GF-D8 (cell line): Measurements from ENCODE around the gene SLC49A4.

Source experiments
- DNase-seq: peaks from one replicate; lab custom pipeline; 2025; lab: John Stamatoyannopoulos, UW

SLC49A4 gene

DNA sequence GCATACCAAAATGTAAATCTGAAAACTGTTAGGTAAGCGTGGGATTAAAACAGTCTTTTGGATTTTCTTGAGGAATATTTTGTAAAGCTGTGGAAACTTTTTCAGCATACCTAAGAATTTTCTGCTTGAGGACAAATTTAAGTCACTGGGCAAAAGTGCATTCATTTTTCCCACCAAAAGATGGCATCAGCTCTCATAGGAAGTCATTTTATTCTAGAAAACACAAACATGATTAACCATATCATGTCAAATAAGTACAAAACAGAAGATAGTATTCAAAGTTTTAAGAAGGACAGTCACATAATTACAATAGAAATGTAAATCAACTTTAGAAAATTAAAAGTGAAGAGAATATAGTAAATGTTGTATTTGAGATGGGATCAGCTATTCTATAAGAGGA lies 63.5 kb downstream of the SLC49A4 start:
- DNase-seq: no peak

DNA sequence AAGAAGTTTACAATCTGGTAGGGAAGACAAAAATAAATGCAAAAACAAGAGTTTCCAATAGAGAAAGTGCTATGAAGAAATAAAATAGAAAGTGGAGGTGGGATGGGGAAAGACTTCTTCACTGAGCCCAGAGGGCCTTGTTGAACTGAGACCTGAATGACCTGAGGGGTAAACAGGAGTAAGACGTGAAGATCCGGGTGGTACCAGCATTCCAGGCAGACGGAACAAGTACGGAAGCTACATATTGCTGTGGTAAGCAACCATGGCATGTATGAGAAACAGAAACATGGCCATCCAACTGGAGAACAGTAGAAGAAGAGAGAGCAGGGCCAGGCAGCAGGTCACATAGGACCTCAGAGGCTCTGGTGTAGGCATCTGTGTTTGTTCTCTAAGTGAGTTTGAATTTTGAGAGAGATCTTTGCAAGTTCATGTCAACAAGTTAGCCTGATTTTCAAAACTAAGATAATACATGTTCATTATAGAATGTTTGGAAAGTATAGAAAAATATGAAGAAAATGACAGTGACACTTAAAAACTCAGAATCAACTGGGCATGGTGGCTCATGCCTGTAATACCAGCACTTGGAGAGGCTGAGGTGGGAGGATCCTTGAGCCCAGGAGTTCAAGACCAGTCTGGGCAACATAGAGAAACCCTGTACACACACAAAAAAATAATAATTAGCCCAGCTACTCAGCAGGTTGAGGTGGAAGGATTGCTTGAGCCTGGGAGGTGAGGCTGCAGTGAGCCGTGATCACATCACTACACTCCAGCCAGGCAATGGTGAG lies 64.3 kb downstream of the SLC49A4 start:
- no peak for DNase-seq

DNA sequence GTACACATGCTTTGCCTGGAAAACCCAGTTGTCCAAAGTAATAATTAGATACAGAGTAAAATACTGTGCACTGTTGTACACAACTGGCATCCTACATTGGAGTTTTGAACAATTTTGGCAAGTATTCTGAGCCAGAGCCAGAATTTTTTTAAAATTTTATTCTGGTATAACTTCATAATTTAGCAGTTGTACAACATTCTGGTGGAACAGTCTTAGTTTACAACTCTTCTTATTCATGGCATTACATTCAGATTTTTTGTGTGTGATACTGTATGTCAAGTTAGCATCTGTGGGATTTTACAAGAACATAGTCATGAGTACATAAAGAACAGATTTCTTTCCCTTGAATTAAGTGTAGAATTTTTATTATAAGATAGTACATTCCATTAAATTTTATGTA lies 67.5 kb downstream of the SLC49A4 start:
- no peak for DNase-seq

DNA sequence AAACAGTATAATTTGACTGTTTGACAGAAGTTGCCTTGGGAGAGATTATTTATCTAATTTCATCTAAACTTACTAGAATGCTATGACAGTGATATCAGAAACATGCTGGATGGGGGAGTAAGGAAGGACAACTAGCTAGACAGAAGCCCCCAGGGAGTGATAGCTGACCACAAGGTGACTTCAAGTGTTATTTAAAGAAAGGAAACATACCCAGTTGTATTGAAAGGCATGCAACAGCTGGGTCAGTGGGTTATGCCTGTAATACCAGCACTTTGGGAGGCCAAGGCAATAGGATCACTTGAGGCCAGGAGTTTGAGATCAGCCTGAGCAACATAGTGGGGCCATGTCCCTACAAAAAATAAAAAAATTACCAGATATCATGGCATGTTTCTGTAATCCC lies 69.6 kb downstream of the SLC49A4 start:
- no peak for DNase-seq

DNA sequence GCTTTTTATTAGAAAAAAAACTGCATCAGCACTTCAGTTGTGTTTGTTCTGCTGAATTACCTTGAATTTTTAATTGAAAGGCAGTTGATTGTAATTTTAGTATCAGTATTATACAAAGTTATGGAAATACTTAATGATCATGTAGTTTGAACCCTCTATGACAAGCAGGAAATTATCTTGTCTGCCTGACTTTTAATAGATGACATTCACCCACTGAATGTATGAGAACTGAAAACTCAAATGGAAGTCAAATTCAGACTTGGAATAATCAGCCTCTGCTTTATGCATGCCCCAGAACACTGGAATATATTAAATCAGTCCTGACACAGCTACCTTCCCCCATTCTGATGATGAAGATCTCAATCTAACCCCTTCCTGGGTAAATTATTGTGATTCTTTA lies 73.5 kb downstream of the SLC49A4 start:
- DNase-seq: no peak

DNA sequence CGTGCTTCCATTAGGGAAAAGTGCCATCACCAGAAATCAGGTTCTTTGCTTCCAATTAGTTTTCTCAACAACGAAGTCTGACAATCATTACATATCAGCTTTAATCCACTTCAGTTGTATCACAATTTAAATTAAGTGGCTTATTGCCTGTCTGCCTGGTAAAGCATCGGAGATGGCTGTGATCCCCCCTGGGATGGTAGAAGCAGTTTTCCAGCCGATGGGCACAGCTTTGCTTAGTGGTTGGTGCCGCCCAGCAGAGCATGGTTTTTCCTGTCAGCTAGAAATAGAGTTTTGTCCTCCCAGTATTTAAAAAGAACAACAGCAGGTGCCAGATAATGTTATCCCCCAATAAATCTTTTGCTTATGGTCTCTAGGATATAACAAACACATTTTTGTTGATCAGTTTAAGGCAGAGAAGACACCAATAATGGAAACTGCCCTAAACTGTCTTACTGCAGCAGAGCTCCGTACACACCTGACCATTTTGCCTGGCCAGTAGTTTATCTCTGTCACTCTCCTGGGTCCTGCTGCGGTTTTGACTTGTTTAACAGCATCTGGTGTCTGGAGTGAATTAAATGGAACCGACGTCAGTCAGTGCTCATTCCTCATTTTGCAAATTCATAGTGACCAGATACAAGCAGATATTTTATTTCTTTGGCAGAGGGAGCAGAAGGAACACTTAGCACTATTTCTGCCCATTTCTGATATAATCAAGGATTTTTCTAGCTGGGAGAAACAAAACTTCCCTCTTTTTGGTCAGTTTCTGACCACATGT lies 79.1 kb downstream of the SLC49A4 start:
- no peak for DNase-seq

DNA sequence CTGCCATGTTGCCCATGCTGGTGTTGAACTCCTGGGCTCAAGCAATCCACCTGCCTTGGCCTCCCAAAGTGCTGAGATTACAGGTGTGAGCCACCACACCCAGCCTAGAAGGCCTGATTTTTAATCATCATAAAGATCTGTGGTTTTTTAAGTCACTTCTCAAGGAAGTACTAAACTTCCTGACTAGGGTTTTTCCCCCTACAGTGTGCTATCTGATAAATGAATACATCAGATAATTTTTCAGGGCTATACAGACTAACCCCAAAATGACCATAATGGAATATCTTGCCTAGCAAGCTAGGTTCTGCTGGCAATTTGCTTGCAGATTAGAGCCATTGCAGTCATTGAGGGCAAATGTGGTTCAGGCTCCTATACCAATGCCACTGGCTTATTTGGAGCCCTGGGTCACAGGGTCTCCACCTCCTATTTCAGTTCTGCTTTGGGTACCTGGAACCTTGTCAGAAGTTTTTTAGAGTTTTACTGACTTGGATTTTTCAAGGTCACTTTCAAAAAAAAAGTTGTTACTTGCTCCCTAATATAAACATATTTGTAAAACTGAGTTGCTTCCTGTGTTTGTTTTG lies 80.8 kb downstream of the SLC49A4 start:
- DNase-seq: no peak

DNA sequence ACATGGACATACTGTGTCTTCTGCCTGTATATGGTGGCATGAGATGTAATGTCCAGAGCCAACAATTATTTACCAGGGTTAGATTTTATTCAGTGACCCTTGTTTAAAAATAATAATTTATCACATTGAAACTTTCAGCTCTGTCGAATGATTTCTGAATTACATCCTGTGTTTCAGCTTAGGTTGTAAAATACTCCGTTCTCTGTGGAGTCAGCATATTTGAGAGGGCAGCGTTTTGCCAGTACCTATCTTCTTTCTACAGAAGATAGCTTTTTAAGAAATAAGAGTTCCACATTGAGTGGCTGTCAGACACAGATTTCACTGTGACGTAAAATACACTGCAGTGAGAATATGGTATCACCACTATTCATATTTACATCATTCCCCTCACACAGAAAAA lies 85.3 kb downstream of the SLC49A4 start:
- no peak for DNase-seq

DNA sequence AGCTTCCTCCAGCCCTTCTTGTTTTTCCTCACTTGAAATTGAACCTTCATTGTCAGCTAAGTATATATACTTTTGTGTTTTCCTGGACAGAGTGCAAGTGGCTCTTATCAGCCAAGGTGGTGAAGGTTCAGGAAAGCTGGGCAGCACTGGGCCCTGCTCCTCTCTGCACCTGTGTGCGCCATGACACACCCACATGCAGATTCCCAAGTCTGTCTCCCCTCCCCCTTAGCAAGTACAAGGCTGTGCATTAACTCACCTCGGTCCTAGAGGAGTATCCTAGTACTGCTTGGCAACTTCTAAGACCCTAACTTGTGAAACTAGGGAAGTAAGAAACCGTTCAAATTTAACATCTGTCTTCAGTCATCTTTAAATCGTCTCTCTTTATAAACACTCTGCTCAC lies 85.8 kb downstream of the SLC49A4 start:
- no peak for DNase-seq

DNA sequence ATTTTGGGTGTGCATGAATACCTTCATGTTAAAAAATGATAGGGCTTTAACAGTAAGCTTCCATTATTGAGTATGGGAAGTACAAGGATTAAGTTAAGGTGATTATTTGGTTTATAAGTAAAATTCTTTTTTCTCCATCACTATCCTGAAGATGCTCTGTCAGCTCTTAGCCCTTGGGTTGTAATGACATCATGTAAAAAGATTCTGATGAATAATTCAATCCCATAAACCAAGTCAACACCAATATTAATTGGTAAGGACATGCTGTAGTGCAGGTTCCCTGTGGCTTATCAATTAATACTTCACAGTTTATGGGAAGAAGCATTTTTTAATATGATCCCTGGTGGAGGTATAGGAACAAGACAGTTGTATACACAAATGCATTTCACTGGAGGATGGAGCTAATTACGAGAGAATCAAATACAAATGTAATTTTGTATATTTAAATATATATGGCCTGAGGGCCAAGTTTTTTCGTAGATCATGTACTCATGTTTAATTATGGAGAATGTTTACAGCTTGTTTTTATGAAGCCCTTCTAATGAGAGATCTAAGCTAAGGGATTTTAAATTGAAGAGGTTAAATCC lies 87.6 kb downstream of the SLC49A4 start:
- DNase-seq: no peak

DNA sequence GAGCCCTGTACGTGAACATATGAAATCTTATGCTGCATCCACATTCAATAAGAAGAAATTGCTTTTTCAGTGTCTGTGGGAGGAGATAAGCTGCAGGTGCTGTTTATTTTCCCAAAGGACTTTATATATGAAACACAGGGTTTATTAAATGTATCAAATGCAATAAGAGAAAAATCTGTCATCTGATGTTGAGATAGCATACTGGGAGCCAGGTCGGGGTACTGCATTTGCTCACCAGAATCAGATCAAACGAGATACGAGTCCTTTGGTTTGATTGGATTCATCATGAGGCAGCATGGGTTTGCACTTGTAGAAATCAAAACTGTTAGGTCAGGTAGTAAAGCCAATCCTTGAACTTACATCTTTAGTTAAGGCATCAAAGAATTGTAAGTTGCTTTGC lies 91.4 kb downstream of the SLC49A4 start:
- DNase-seq: no peak

DNA sequence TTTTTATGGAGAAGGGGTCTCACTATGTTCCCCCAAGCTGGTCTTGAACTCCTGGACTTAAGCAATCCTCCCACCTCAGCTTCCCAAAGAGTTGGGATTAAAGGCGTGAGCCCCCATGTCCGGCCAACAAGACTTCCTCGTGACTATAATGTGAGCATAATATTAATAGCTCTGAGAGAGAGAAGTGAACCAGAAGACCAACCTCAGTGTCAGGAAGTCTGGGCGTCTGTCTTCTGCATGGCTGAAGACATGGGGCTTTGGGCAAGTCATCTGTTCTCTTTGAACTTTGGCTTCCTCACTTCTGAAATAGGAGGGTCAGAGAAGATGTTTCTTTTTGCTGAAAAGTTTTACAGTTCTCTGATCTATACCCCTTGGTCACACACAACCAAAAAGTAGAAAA lies 92.1 kb downstream of the SLC49A4 start:
- DNase-seq: no peak

DNA sequence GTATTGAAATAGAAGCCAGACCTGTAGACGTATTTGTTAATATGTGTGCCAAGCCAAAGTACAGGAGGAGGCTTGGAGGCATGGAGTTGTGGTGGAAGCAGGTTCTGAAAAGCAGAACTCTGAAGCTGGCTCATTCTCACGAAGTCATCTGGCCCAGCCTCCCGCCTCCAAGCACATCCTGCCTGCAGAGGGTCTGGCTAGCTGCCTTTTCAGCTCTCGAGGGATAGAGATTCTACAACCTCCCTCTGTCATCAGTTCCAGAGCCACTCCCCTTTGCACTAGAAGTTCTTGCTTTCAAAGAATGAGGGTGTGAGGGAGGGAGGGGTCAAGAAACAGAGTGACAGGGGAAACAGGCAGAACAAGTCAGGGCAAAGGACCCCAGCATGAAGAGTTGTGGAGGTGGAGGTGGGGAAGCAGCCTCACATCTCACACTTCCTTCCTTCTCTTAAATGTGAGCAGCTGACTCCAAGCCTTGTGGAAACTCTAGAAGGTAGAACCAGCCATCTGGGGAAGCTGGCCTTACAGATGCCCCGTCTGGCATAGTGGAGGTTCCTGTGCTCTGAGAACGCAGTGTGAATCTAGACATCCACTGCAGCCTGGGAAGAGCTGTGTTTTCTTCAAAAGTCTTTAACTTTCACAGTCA lies 95.3 kb downstream of the SLC49A4 start:
- no peak for DNase-seq

DNA sequence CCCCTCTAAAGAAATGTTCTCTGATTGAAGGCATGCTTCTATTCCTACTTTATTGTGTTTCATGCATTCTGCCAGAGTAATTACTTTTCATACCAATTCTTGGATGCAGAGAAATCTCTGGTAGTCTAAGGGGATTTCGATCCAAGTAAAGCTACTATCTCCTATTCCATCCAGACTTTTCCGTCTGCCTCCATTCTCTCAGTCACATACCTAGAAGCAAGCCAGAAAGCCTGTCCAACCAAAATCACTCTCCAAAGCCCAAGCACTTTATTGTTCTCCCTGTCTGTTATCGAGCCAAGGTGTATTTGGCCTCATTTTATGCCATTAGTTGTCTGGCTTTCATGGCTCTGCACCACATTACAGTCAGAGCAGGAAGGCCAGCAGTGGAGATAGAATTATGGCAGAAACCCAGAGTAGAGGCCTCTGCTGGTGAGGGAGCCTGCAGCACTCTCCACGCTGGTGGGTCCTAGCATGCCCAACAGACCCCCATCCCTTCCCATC lies 95.9 kb downstream of the SLC49A4 start:
- DNase-seq: no peak

DNA sequence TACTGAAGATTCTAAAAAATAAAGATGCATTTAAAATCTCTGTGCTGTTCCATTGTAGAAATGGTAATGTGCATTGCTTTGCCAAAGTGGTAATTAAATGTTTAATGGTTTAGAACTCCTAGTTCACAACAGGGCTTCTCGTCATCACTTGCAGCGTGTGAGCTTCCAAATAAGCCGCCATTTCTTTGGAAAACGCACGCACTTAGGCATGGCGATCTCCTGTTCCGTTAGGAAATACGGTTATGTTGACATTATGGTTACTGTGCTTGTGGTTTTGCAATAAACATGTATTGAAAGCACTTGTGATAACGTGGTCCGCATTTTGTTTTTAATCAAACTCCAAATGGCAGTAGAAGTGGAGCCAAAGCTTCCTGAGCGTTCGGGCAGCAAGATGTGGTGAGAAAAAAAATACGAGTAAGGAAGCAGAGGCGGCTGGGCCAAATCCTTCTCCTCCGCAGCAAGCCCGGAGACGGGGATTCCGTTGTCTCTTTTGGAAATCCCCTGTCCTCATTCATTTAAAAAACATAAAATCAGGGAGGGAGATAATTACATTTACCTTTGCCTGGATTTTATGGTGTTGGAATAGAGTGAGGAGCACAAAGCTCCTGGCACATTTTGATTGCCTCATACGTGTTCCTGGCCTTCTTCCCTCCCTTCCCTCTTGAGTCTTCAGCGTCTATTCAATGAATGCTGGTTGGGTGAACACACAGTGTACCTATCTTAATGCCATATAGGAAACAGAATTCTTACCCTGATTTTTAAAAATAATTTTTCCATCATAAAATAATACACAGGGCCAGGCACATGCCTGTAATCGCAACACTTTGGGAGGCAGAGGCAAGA lies 97.5 kb downstream of the SLC49A4 start:
- DNase-seq: no peak

DNA sequence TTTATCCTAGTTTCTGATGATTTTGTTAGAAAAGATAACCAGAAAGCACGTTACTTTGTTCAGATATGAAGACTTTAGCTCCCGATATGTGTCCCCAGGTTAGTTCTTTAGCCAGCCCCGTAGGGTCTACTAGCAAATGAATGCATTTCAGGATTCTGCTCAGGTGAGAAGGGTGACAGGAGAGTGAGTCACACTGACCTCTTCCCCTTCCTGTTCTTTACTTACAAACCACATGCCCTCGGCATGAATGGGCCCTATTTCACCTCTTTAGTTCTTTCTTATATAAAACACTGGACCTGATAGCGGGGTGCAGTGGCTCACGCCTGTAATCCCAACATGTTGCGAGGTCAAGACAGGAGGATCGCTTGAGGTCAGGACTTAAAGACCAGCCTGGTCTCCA lies 98.4 kb downstream of the SLC49A4 start:
- no peak for DNase-seq

DNA sequence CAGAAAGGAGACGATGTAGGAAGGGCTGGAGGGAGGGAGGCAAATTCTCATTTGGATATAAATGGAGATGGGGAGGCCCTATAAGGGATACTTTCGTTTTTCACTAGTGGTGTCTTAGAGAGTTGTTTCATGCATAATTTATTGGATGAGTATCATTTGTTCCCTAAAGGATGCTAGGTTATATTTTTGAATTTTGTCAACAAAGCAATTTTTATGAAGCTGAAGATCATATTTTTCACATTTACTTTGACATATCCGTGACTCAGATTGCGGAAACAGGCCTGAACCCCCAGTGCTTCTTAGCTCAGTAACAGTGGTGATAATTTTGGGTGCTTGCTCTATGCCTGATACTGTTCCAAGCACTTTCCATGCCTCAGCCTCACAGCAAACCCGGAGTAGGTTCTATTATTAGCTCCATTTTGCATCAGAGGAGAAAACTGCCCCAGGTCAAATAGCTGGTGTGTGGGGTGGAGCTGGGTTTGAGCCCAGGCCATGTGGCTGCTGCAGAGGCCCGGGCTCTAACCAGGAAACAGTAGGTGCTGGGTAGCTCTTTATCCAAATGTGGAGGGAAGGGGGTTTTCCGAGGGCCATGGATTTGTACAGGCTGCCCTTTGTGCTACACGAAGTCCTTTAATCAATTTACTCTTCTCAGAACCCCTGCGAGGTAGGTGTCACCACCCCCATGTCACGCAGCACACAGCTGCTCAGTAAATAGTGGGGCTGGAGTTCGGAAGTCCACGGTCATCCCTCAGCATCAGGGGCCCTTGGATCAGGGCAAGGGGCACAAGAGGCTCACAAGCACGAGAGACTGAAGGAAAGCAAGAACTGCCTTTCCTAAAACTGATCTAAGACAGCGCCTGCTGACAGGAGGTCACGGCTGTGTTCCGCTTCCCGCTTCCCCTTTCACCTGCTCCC lies 99.1 kb downstream of the SLC49A4 start:
- DNase-seq: no peak

DNA sequence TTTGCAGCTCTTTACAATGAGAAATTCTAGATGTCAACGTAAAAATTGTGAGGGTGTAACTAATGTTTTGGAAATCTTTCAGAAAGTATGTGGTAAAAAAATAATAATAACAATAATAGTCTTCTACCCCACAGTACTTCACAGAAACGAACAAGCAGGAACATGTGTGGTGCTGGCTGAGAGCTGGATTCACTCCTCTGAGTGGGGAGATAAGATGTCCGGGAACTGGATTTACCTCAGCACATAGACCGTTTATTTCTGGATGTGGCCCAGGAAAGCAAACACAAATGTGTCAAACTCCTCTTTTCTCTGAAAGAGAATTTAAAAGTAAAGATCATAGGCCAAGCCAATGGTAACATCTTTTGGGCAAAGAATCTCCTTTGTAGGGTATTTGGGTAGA lies 103.4 kb downstream of the SLC49A4 start:
- DNase-seq: no peak

DNA sequence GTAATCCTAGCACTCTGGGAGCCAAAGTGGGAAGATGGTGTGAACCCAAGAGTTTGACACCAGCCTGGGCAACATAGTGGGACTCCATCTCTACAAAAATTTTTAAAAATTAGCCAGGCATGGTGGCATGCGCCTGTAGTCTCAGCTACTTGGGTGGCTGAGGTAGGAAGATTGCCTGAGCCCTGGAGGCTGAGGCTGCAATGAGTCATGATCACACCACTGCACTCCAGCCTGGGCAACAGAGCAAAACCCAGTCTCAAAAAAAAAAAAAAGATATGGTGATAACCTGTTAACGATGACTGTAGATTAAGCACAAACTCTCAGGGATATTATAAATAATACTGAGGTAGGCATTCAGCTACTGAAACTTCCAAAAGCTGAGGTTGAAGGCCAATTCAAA lies 107.5 kb downstream of the SLC49A4 start:
- DNase-seq: no peak

DNA sequence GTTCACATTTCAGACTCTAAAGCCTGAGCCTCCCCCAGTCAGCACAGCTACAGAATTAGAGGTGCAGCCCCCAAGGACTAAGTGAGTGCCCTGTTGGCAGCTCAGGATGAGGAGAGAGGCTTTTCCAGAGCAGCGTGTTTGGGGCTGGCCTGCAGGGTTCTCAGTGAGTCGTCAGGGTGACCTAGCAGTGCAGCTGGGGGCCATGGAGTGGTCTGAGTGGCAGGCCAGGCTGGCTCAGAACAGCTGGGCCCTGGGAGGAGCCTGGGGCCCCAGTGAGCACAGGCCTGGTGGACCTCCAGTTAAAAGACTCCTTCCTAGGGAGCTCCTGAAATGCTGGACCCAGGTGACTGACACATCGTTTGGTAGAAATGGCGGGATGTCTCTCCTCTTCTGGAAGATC lies 108.3 kb downstream of the SLC49A4 start:
- DNase-seq: no peak
